ENCODE measurements around the gene ARHGAP1.
A peak's percentile ranks its signal among the peaks of the same experiment; 100 is the strongest.

The ARHGAP1 gene

DNA sequence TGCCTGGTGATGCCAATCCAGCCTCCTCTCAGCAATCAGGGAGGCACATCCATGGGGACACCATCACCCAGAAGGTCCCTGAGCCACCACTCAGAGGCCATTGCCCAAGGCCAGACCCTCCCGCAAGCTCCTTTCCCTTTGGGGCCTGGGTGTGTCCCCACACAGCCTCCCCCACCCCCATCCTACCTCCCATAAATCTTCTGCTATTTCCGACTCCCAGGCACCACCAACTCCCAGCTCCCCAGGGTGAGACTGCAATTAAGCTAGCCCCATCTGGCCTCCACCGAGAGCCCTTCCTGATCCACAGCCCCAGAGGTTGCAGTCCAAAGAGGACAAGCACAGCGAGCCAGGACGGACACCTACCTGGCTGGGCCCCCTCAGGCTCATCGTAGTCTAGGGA lies 6.3 kb downstream of the ARHGAP1 start:
- no peak for DNase-seq (ENCODE audit: low read depth)

DNA sequence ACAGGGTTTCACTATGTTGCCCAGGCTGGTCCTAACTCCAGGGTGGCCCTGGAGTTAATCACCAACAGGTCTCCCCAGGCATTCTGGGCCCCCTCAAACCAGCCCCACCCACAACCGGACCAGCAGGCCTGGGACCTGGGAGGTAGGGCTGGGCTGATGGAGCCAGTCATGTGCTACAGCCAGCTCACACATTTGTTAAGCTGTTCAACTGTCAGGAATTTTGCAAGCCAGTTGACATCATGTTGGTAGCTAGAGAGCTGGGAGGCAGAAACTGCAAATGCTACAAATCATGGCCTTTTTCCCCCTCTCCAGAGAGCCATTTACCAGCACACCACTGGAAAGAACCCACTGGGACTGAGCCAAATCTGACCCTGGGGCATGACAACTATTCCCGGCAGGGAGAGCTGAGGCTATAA lies 6.8 kb downstream of the ARHGAP1 start:
- DNase-seq (ENCODE audit: low read depth), result peak; percentile 85

DNA sequence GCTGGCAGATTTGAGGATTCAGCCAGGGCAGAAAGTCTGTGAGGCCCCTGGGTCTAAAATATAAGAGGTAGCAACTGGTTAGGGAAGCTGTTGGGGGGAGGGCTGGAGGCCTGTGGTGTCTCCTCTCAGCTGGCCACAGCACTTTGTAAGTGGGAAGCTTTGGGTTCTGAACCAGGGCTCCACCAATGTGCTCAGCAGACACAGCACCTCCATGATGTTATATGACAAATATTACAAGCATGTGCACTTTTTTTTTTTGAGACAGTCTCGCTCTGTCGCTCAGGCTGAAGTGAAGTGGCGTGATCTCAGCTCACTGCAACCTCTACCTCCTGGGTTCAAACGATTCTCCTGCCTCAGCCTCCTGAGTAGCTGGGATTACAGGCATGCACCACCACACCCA lies 8.0 kb downstream of the ARHGAP1 start:
- DNase-seq (ENCODE audit: low read depth), result no peak

DNA sequence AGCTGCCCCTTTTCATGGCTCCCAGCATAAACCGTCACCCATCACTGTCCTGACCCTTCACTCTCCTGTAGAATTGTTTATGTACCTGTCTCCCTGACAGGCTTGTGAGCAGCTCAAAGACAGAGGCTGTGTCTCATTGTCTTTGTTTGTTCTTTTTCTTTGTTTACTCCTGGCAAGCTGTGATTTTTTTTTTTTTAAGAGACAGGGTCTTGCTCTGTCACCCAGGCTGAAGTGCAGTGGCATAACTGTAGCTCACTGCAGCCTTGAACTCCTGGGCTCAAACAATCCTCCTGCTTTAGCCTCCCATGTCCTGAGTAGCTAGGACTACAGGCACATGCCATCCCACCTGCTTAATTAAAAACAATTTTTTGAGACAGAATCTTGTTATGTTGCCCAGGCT lies 9.7 kb downstream of the ARHGAP1 start:
- DNase-seq (ENCODE audit: low read depth), result no peak

DNA sequence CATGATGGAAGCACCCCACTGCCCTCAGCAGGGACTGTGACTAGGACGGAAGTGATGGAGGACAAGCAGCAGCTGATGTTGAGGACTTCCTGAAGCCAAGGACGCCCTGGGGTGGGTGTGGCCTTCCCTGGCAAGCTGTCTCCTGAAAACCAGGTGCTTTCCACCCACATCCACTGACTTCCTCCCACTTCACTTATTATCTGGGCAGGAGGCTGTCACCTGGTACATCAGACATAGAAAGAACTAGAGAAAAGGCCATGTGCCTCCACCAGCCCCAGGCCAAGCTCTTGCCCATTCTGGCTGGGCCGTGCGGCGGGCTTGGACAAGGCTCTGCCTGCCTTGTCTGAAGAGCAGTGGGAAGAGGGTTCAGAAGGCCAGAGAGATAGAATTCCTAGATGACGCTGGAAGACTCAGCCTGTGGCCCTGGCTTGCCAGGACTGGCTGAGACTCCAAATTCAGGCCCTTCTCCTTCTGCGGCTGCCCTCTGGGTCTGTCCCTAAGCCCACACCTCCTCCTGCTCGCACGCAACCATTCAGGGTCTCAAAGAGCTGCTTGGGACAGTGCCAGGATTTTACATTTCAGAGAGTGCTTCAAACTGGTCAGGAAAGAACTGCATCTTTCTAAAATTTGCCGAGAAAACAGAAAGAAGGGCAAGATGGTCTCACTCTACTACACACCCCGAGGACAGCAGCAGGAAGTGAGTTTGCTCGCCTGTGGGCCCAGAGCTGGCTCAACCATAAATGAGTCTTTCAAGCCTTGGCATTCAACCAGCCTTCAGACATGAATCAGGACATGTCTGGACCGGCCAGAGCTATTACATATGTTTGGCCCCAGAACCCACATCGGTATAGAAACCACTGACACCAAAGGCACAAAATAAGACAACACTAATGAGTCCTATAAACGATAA lies 13.3 kb downstream of the ARHGAP1 start:
- DNase-seq (ENCODE audit: low read depth), result peak; percentile 81

DNA sequence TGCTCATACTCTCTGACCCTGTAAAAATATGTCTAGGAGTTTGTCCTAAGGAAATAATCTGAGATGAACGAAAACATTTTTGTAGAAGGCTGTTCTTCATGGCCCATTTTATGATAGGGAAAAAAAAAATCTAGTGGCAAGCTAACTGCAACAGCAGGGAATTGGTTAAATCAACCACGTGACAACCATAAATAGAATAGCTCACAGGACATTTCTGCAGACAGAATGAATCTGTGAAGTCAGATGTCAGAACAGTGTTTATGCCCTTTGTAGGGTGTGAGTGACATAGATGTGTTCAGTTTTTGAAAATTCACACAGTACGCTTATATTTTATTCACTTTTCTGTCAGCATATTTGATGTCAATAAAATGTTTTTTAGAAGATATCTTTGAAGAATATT lies 16.1 kb downstream of the ARHGAP1 start:
- DNase-seq (ENCODE audit: low read depth), result no peak

DNA sequence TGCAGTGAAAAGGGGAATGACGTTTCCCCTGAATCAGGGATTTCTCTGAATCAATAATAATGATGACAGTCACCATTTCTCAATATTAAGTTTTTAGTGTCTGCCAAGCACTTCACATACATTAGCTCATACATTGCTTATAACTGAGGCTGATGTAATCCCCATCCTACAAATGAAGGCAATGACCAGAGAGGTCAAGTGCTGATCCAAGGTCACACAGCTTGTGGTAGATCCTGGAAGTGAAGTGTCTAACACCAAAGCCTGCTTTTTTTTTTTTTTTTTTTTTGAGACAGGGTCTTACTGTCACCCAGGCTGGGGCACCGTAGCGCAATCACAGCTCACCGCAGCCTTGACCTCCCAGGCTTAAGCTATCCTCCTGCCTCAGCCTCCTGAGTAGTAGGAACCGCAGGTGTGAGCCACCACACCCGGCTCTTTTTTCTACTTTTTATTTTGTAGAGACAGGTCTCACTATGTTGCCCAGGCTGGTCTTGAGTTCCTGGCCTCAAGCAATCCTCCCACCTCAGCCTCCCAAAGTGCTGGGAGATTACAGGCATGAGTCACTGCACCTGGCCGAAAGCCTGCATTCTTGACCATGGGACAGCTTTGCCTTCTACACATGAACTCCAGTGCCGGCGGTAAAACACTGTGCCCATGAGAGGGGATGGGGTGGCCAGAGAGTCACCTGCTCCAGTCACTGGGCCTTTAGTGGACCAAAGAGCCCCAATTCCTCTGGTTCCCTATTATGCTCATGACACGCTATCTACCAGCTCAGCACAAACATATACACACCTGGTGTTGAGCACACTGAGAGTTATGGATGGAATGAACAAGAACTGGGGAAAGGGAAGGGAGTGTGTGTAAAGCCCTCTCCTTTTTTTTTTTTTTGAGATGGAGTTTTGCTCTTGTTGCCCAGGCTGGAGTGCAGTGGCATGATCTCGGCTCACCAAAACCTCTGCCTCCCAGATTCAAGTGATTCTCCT lies 17.4 kb downstream of the ARHGAP1 start:
- no peak for DNase-seq (ENCODE audit: low read depth)

DNA sequence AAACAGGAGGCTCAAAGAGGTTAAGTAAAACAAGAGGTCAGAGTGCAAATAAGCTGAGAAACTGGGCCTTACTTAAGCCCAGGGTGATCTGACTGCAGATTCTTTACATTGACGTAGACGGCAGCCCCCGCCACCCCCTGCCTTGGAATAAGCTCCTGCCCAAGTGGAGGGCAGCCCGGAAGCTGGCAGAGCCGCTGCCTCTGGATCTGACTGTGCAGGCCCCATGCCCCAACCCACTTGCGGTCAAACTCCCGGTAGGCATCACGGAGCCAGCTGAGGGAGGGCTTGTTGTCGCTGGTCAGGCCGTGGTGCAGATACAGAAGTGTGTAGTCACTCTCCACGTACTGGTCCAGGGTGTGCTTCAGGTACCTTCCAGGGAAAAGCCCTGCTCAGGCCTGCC lies 18.6 kb downstream of the ARHGAP1 start:
- DNase-seq (ENCODE audit: low read depth), result no peak

DNA sequence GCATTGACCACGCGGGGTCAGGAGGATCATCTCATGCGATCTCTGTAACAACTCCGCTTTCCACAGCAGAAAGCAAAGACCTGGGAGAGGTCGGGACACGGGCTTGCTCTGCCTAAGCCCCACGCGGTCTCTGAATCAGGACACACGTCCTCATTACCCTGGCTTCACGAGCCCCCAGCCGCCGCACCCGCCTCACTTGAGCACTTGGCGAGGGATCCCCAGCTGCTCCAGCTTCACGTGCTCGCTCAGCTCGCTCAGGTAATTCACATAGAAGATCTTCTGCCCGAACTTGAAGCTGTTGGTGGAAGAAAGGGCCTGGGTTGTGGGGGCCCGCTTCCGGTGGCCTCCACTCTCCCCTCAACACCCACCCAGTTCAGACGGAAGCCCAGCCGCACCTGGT lies 19.6 kb downstream of the ARHGAP1 start:
- DNase-seq (ENCODE audit: low read depth), result no peak

DNA sequence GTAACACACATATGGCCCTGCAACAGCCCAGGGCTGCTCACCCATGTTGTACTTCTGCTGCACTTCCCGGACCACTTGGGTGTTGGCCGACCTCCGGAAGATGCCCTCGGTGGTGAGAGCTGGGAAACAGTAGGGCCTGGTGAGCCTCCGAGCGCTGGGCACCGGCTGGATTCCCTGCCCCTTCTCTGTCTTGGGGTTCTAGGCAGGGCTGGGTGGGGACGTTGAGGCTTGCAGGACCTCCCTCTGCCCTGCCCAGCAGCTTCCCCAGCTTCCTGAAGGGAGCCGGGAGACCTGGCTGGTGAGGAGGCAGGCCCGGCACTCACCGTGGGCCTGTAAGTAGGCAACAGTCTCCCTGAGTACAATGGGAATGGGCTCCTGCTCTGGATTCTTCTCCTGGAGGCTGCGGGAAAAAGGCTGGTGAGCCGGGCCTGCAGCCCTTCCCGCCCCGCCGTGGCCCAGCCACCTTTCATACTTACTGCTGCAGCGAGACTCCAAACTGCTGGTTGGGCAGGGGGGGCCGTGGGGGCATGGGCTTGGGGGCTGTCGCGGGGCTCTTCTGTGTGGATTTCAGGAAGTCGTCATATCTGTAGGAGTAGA lies 20.2 kb downstream of the ARHGAP1 start:
- DNase-seq (ENCODE audit: low read depth), result no peak

DNA sequence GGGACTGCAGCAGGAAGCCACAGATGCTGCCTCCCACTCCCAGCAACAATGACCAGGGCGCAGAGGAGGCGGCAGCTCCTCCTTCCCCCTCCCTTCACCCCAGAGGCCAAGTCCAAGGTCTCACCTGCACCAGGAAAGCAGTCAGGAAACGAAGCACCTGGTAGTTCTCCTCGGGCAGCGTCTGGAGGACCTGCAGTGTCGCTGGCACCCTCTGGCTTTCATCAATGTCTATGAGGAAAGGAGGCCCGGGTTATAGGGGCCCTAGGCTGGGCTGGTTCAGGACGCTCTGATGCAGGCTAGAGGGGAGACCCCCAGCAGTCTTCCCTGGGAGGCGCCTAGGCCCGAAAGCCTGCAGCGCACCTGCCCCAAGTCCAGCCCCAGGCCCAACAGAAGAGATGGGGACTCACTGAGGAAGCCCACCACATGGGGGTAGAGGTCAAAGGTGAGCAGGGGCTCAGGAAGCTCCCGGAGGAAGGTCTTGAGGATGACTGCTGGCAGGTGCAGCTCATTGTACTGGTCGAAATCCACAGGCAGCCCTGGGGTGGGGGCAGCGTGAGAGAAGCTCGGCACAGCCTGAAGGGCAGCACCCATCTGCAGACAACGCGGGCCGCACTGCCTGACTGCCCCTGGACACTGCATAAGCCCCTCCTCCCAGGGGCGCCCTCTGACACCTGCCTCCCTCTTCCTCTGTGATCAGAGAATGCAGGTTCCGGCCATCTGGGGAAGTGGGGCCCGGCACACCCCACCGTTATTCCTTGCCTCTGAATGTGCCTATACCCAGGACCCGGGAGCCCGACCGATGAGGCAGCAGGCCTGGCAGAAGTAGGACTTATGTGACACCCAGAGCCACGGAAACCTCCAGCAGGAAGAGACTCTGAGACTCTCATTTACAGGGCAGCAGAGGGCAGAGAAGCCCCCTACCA lies 20.9 kb downstream of the ARHGAP1 start:
- DNase-seq (ENCODE audit: low read depth), result no peak

DNA sequence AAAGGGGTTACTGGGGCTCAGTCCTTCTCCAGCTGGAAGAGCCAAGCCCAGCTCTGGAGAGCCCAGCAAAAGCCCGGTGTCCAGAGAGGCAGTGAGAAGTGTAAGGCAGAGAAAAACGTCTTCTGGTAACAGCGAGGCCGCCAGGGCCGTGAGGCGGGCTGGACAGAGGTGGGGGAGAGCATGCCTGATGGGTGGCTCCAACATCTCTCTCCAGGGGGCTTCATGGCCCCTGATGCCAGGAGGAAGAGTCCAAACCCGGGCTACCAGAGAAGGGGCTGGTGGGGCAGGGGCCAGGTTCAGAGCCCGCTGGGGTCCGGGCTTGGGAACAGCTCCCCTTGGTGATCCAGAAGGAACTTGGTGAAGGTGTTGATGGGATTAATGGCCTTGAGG lies 21.7 kb downstream of the ARHGAP1 start:
- no peak for DNase-seq (ENCODE audit: low read depth)

DNA sequence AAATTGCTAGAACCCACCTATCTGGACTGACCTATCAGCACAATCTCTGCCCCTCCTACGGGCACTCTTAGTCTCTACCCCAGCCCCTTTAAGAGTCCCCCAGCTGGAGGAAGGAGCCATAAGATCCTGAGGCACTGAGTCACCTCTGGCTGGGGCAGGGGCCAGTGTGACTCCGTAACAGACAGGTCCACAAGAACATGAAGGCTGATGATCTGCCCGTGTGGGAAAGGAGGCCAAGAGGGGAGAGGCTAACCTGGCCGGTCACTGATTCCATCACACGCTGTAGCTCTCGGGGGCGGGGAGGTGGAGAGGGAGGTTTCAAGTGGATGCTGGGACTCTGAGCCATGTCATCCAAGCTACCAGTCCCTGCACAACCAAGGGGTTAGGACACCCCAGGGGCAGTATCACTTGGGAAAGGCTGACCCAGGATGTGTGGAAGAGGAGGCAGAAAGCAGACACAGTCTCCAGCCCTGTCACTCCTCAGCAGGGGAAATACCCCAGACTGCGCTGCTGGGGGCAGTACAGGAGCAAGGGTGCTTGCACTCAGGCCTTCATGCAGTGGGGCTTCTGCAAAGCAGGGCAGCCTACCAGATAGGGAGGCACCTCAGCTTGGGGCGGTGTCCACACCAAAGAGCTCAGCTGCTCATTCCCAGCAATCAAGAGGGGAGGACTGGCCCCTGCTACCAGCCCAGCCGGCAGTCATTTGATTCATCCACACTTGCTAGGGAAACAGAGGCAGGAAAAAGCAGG lies 22.3 kb downstream of the ARHGAP1 start:
- no peak for DNase-seq (ENCODE audit: low read depth)

DNA sequence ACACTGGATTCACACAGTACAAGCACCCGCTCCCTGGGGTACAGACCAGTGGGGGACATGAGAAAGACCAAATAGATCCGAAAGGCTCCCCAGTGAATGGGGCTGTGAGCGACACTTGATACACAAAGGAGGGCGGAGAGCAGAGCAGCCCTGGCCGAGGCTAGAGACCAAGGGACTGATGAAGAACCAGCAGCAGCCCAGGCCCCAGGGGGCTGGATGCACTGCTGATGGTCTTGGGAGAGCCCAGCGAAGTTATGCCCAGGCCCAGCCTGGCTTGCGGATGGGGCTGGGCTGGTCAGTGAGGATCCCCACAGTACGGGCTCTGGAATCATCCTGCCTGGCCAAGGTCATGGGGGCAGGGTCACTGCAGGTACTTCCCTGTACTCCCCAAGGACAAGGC lies 23.2 kb downstream of the ARHGAP1 start:
- DNase-seq (ENCODE audit: low read depth), result no peak

DNA sequence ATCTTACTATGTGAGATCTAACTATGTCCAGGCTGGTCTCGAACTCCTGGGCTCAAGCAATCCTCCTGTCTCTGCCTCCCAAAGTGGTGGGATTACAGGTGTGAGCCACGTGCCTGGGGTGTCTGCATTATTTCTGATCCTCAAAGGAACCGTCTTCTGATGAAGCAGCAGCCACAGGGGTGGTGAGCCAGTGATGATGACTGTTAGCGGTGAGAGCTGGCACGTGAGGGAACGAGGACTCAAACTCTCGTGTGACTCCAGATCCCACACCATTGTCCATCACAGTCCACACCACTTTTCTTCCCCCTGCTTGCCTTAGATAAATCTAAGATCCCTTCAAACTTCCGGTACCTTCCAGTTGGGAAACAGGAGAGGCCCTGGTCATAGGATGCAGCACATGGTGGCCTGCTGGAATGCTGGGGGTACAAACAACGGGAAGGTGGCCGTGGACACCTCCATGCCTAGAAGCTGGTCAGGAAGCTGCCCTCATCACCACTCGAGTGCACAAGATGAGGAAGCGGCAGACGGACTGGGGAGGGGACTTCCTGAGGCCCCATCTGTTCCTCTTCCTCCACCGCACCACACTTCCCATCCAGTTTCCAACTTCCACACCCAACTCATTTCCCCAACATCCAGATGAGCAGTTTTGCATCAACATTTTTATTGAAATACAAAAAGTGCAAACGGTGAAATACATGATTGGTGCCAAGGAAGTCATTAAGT lies 23.8 kb downstream of the ARHGAP1 start:
- no peak for DNase-seq (ENCODE audit: low read depth)

DNA sequence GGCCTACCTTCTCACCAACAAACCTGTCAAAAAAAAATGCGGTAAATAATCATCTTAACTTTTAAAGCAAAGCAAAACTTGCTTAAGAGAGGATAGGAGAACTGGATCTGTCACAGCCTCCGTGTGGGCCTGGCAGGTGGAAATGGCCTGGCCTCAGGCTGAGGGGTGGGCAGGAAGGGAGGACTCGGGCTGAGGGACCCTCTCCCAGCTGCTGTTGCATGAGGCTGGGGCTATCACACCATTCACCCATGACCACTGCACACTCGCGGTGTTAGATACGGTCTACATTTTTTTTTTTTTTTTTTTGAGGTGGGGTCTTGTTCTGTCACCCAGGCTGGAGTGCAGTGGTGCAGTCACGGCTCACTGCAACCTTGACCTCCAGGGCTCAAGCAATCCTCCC lies 24.5 kb downstream of the ARHGAP1 start:
- DNase-seq (ENCODE audit: low read depth), result no peak

DNA sequence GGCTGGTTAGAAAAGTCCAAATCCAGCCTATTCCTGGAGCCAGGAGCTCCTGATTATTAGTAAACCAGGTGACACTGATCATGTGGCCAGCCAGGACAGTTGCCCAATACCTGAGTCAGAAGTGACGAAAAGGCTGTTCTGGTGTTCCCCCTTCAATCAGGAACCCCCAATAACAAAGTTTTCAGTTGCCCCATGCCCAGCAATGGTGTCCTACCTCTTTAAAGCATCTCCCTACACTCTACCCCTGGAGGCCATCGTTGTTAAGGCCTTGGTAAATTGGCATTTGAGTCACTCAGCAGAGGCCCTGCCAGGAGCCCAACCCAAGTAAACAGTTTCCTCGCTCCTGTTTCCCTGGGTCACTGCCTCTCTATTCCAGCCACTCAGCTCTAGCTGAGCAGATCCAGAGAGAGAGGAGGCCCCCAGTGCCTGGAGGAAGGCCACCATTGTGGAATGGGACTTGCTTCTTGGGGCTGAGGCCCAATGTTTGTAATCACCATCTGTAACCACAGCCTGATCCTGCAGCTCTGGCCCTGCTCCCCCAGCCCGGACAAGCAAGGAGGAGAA lies 25.0 kb downstream of the ARHGAP1 start:
- DNase-seq (ENCODE audit: low read depth), result peak; percentile 90

DNA sequence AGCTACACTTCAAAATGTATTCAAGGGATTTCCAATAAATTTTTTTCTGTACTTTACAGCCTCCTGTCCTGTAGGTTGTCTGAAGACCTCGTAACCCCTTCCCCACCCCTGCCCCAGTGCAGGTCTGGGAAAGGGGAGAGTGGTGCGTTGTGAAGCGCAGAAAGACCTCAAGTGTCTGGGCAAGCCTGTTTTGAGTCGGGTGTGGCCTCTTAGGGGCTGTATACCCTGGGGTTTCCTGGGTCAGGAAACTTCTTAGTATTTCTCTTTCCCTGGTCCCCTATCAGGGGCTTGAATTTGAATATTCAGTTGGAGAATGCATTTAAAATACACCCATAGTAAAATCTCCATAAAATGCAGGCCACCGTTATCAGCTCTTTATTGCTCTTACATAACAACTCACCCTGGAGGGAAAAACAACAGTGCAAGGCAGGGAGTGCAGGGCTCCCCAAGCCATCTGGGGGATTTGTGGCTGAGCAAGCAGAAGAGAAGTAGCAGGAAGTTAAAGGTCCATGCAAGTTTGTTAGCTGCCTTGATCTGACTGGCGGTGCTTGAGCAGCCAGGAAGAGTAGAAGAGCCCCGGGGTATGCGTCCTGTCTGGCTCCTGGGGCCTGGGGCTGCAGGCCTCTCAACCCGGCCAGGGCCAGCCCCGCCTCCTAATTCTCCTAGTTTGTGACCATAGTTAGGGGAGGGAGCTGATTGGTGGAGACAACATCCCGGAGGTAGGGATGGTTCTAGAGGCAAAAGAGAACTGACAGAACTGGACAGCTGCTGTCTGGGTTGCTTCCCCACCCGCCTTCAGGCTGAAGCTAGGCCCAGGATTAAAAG lies 25.7 kb downstream of the ARHGAP1 start:
- no peak for DNase-seq (ENCODE audit: low read depth)
